Measurements from ENCODE around the gene UBXN11. TPM values are rescaled to one million over a fixed set of nuclear protein-coding genes. Genes with fewer than 3 reads are reported as not detected.

The UBXN11 gene
- total and polyA plus RNA-seq, 2 of the 13 experiments (the other 11 are each of a cell fraction or from before 2014, with no cell fraction given), result 9.3 to 10.4 TPM

- TF ChIP-seq ZNF382 (CRISPR knock-in tag; IDR thresholded peaks at IDR 0.05; ENCODE audit: borderline replicate concordance) (no peak), PBX2 (CRISPR knock-in tag; IDR thresholded peaks at IDR 0.05) (no peak), ATF5 (CRISPR knock-in tag; IDR thresholded peaks at IDR 0.05; ENCODE audit: low read depth) (no peak), CBX1 (IDR thresholded peaks at IDR 0.05; ENCODE audit: low read depth) (peak; percentile 82), ZFY (CRISPR knock-in tag; IDR thresholded peaks at IDR 0.05) (peak; percentile 31), NR3C1 (CRISPR knock-in tag; IDR thresholded peaks at IDR 0.05) (no peak), CSRNP2 (CRISPR knock-in tag; conservative IDR thresholded peaks at IDR 0.05; ENCODE audit: low read depth) (no peak), TEAD3 (CRISPR knock-in tag; optimal IDR thresholded peaks at IDR 0.05; ENCODE audit: borderline replicate concordance) (peak; percentile 98), ONECUT2 (CRISPR knock-in tag; IDR thresholded peaks at IDR 0.05) (no peak), CREM (IDR thresholded peaks at IDR 0.05) (peak; percentile 53; the same call in 1 of the 2 replicates), CREM (CRISPR knock-in tag; IDR thresholded peaks at IDR 0.05) (no peak), FIP1L1 (IDR thresholded peaks at IDR 0.05; ENCODE audit: borderline replicate concordance, insufficient read depth, low read depth, low read length) (no peak), ZNF501 (CRISPR knock-in tag; IDR thresholded peaks at IDR 0.05) (no peak), BCL3 (CRISPR knock-in tag; IDR thresholded peaks at IDR 0.05) (no peak), KMT2B (CRISPR knock-in tag; IDR thresholded peaks at IDR 0.05) (0 out of 2 replicates have a peak, but pooled peaks have one; percentile 5), NFYC (CRISPR knock-in tag; IDR thresholded peaks at IDR 0.05) (peak; percentile 56), U2AF2 (IDR thresholded peaks at IDR 0.05; ENCODE audit: low read depth, low read length) (no peak), CREB1 (IDR thresholded peaks at IDR 0.05) (0 out of 2 replicates have a peak, but pooled peaks have one; percentile 42), CREB1 (CRISPR knock-in tag; IDR thresholded peaks at IDR 0.05) (peak; percentile 69), ZNF12 (CRISPR knock-in tag; IDR thresholded peaks at IDR 0.05) (no peak), GPN1 (CRISPR knock-in tag; IDR thresholded peaks at IDR 0.05; ENCODE audit: borderline replicate concordance) (no peak), NCOA2 (CRISPR knock-in tag; IDR thresholded peaks at IDR 0.05) (peak; percentile 75), XBP1 (CRISPR knock-in tag; IDR thresholded peaks at IDR 0.05) (no peak), ZSCAN30 (CRISPR knock-in tag; IDR thresholded peaks at IDR 0.05) (no peak), ZNF703 (CRISPR knock-in tag; IDR thresholded peaks at IDR 0.05; ENCODE audit: borderline replicate concordance) (no peak), ZNF782 (CRISPR knock-in tag; IDR thresholded peaks at IDR 0.05; ENCODE audit: borderline replicate concordance) (no peak), GTF2F1 (IDR thresholded peaks at IDR 0.05; ENCODE audit: low read length) (no peak), ZNF747 (CRISPR knock-in tag; IDR thresholded peaks at IDR 0.05; ENCODE audit: borderline replicate concordance) (no peak), KDM5B (CRISPR knock-in tag; IDR thresholded peaks at IDR 0.05; ENCODE audit: borderline replicate concordance) (no peak)
Measured at GRCh38 chr1:26351590-26352337, 45.3 kb upstream of the UBXN11 start (continued).
